ENCODE results near the gene SMNDC1.
"Not testable (repeated sequence)": the region's sequence is repeated elsewhere in the genome, so short reads cannot be mapped to it uniquely, and the experiment has no call there.

The SMNDC1 gene

DNA sequence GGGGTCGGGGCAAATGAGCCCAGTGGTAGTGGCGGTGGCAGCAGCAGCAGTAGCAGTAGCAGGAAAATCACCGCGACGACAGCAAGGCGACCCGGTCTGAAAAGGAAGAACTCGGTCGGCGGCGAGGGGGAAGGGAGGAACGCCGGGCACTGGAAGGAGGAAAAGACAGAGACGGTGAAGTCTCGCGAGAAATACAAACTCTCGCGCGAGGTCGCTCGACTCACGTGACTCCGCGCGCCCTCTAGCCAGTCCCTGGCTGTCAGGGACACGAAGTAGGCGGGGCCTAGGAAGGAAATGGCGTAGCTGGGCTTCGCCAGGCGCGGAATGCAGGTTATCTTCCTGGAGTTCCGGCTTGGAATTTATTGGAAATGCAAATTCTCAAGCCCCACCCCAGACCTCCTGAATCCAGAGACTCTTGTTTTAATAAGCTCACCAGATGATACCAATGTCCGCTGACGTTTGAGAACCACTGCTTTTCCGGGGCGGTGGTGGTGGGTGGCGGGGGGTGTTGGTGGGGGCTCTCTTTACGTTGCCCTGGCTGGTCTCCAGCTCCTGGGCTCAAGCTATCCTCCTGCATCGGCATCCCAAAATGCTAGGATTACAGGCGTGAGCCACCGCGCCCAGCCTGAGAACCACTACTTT, at the start of gene SMNDC1:
Gene SMNDC1 (minus strand): TSS at position 141 of the 642 bp plus-strand sequence. CDS start 1,333 bp downstream, outside the sequence.
- DNase-seq (ENCODE audit: low spot score): peak; percentile 98

- peak; percentile 86 for DNase-seq (ENCODE audit: low spot score)
Measured at GRCh38 chr10:110354322-110354766, 49.6 kb upstream of the SMNDC1 start.

- DNase-seq (ENCODE audit: low spot score): peak; percentile 59
Measured at GRCh38 chr10:110353244-110354119, 48.8 kb upstream of the SMNDC1 start.

GRCh38 chr10:110352930-110353243, 48.2 kb upstream of the SMNDC1 start:
- DNase-seq (ENCODE audit: low spot score): no peak

DNA sequence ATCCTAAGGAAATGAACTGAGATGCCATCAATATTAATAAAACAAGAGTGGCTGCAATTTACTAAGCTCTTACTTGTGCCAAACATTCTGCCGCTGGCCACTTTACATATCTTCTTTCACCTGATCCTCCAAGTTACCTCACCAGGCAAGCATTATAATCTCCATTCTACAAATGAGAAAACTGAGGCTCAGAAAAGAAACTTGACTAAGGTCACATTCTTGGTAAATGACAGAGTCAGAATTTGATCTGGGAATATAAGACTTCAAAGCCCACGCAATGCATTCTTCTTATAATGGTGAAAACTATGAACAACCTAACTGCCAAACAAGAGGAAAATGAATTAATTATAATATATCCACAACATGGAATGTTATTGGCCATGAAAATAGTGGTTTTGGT, 46.1 kb upstream of the SMNDC1 start:
- no peak for DNase-seq (ENCODE audit: low spot score)

- DNase-seq (ENCODE audit: low spot score): no peak
Measured at GRCh38 chr10:110349831-110350230, 45.1 kb upstream of the SMNDC1 start.

DNA sequence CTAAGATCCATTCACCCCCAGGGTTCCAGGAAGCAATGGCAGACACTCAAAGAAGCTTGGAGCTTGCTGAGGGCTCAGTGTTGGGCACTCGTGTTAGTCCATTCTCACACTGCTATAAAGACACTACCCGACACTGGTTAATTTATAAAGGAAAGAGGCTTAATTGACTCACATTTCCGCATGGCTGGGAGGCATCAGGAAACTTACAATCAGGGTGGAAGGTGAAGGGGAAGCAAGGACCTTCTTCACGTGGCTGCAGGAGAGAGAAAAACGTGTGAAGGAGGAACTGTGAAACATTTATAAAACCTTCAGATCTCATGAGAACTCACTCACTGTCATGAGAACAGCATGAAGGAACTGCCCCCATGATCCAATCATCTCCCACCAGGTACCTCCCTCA, 44.7 kb upstream of the SMNDC1 start:
- no peak for DNase-seq (ENCODE audit: low spot score)

DNA sequence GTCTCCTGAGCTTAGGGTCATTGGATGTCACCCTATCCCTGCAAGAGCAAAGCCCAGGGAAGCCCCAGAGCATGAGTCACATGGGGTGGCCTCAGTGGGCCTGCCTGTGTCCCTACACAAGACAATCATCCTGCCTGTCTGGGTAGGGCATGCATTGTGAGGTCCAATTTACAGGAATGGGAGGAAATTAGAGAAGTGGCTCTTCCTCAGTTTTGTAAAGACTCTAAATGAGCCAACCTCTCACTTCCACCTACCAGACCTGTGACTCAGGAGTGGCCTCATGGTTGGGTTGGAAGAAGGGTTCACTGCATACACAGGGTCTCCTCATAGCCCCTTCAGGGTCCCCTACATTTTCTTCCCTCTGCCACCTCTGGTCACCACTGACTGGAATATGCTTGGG, 43.6 kb upstream of the SMNDC1 start:
- DNase-seq (ENCODE audit: low spot score): no peak

DNA sequence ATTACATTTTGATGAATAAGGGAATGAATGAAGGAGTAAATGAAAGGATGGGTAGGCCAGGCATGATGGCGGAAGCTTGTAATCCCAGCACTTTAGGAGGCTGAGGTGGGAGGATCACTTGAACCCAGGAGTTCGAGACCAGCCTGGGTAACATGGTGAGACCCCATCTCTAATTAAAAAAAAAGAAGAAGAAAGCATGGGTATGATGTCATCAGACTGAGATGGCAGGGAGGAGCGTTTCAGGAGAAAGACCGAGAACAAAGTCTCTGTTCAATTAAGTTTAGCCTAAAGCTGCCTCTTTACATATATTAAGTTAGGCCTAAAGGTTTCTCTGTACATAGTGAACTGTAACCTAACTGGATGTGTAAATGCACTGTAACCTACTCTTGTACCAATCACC, 42.2 kb upstream of the SMNDC1 start:
- no peak for DNase-seq (ENCODE audit: low spot score)

DNA sequence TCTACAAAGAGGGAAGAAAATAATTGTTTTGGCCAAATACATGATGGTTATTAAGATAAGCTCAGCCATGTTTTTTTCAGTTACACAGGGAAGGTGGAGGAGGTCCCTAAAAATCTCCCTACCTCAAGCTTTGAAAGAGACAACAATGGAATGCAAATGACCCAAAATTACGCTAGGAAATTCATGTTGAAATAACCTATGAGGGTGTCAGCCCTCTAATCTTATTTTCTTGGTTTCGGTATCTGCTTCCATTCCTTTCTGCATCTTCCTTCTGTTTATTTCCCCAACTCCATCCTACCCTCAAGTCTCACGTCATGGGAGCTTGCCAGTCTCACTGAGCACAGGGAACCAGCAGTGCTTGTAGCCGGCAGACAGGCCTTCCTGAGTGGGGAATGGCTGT, 40.6 kb upstream of the SMNDC1 start:
- no peak for DNase-seq (ENCODE audit: low spot score)

- DNase-seq (ENCODE audit: low spot score): no peak
Measured at GRCh38 chr10:110344622-110345021, 39.9 kb upstream of the SMNDC1 start.

DNA sequence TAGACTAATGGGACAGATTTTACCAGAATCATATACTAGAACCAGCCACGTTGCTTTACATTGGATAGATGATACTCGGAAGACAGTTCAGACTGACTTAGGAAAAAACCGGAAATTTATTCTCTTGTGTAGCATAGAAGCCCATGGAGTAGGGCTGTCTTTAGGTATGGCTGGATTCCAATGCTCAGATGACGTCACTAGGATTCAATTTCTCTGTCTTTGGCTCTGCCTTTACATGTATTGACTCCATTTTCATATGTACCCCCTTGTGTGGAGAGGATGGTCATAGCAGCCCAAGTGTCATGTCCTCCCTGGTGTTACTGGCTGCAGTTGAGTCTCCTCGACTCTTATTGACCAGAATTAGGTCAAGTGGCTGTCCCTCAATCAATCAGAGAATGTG, 39.2 kb upstream of the SMNDC1 start:
- no peak for DNase-seq (ENCODE audit: low spot score)

- DNase-seq (ENCODE audit: low spot score): no peak
Measured at GRCh38 chr10:110340816-110341215, 36.1 kb upstream of the SMNDC1 start.

DNA sequence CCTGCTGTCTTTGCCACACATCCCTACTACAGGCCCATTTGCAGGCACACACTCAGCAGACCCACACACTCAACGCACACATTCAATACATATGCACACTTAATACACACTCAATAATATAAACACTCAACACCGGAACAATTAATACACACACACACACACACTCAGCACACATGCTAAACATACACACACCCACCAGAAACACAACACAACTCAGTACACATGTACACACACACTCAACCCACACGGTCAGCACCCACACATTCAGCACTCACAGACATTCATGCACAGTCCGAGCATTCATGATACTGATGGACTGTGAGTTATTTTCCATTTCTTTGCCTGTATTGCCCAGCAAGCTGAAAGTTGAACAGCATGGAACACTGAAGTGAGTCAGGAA, 35.4 kb upstream of the SMNDC1 start:
- no peak for DNase-seq (ENCODE audit: low spot score)

GRCh38 chr10:110337906-110338305, 33.2 kb upstream of the SMNDC1 start:
- no peak for DNase-seq (ENCODE audit: low spot score)

DNA sequence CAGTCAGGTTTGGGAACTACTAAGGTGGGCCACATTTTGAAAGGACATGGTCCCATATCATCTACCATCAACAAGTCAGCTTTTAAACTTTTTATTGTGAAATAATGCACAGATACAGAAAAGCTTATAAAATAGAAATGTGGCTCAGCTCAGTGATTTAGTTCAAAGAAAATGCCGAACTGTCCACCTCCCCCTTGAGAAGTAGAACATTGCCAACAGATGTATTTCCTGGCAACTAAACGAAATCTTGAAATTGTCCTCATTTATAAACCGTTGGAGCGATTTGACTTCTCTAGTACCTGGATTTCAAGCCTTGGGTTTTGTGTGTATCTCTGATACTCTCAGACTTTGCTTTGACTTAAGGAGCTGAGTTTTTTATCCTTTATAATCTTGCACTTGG, 32.7 kb upstream of the SMNDC1 start:
- no peak for DNase-seq (ENCODE audit: low spot score)

DNA sequence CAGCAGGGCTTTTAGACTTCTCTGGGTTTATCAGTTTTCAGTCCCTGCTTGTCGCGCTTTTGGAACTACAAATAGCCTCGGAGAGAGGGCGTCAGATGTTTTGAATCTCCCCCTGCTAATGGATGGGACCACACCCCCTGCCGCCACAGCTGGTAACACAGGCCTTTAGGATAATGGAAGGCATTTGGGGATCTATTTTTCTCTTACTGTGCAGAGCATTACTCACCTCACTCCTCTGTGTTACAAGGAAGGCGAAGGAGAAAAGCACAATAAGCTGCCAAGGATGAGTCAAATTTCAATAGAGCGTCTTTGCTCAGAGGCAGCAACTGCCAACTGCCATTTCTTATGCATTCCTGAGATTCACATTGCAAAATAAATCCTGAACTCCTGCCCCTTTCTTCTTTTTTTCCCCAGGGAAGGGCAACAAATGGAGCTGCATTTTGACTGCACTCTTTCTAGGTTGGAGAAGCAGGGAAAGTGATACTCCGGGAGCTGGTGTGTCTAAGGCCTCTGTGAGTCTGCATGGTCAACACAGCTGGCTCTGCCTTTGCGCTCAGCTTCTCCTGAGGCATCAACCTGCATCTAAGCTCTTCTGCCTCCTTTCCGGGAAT, 31.5 kb upstream of the SMNDC1 start:
- no peak for DNase-seq (ENCODE audit: low spot score)

GRCh38 chr10:110335314-110336064, 30.8 kb upstream of the SMNDC1 start:
- DNase-seq (ENCODE audit: low spot score): no peak

DNA sequence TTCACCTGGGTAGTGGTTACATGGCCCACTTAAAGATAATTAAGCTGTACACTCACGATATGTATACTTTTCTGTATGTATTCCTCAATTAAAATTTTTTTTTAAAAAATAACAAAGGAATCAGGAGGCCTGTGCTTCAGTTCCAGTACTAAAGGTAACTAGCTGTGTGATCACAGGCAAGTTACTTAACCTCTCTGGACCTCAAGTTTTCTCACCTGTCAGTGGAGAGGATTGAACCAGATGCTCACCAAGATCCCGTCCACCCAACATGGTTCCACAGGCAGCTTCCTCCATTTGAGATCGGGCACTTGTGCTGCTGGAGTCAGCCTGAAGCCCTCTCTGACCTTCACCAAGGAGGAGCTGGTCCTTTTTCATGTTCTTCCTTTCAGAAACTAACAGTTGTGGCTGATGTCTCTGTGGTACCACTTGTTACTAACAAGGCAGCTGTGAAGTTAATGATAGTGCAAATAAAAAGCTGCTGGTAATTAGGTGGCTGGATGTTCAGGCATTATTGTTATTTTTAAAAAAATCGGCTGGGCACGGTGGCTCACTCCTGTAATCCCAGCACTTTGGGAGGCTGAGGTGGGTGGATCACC, 29.4 kb upstream of the SMNDC1 start:
- no peak for DNase-seq (ENCODE audit: low spot score)

DNA sequence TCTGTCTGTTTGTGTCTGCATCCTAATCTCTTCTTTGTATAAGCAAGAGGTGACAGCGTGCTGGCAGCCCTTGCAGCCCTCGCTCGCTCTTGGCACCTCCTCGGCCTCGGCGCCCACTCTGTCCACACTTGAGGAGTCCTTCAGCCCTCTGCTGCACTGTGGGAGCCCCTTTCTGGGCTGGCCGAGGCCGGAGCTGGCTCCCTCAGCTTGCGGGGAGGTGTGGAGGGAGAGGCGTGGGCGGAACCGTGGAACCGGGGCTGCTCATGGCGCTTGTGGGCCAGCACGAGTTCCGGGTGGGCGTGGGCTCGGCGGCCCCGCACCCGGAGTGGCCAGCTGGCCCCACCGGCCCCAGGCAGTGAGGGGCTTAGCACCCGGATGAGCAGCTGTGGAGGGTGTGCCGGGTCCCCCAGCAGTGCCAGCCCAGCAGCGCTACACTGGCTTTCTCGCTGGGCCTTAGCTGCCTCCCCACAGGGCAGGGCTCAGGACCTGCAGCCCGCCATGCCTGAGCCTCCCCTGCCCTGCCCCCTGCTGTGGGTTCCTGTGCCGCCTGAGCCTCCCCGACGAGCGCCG, 26.6 kb upstream of the SMNDC1 start:
- not testable (repeated sequence) for DNase-seq (ENCODE audit: low spot score)

DNA sequence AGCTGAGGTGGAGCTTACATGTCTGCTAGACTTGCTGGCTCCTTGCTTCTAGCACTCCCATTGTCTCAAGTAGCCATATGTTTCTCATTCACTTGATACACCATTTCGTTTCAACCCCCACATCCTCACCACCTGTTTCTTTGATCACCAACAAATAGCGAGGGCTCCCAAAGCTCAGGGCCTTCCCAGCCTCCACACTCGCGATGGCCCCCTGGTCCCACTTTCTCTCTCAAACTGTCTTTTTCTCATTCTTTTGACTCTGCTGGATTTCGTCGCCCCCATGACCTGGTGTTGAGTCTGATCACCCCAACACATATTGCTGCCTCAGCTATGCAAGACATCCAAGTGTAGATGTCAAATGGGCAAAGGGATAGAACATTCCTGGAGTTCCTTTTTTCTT, 26.0 kb upstream of the SMNDC1 start:
- DNase-seq (ENCODE audit: low spot score): no peak

All from activated CD4-positive, alpha-beta T cell treated with anti-CD3 and anti-CD28 coated beads, Interleukin-2, Interleukin-4, amounts not matched to agents 100 ng/mL and 50 ng/mL, durations not matched to agents 16 hours and 8 hours (primary cell).